HG02973 (cell line): ENCODE results near the gene PRR22.

Source experiments
- ATAC-seq: cut with Tn5 transposase; IDR thresholded peaks from one replicate; pipeline ENCODE4 v1.9.1; 2021; ENCODE audit warnings: moderate library complexity; ENCODE audit not compliant: unreplicated experiment

PRR22 gene

DNA sequence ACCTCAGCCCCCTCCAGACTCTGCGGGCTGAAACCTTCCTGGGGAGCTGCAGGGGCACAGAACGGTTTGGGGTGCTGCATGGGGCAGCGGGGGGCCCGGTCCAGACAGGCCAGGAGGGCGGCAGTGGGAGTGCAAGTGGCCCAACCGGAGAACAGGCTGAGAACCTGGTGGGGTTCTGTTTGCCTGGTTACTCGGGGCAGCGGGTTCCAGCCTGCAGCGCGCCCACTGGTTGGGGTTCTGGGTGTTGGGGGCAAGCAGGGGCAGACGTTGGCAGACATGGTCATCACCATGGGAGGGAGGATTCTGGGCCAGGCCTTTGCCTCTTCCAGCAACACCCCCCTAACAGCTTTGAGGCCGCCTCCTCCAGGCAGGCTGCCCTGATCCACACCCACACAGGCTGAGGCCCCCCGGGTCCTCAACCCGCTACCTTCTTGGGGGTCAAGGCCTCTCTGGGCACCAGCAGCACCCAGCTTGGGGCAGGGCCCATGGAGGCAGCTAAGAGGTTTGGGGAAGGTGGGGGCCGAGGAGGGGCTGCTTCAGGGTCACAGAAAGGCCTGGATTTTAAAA lies at the start of gene PRR22:
TSS of gene PRR22 (minus strand) at position 166 of the 567 bp plus-strand sequence. CDS start at position 80, 86 bp downstream.
- no peak for ATAC-seq

DNA sequence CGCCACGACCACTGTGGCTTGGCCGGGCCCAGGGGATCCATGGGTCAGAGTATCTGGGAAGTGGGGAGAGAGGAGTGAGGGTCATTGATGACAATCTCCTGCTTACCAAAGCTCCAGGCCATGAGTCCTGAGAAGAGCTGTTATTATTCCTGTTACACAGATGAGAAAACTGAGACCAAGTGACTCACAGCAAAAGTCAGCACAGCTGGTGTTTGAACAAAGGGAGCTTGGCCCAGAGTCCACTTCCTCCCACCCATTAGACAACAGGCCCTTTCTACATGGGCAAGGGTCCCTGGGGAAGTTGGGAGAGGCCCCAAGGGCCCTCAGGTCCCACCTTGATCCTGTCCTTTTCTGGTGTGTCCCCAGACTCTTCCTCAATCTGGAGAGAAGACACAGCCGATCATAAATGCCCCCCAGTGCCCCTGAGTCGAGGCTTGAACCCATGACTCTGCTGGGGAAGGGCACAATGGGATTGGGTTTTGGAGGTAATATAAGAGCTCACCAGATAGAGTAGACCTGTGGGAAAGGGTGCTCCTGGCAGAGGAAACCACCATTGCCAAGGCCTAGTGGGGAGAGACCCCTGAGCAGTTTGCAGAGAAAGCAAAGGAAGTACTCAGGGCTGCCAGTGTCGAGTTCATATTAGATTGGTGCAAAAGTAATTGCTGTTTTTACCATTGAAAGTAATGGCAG lies 48.1 kb upstream of the PRR22 start:
- no peak for ATAC-seq

DNA sequence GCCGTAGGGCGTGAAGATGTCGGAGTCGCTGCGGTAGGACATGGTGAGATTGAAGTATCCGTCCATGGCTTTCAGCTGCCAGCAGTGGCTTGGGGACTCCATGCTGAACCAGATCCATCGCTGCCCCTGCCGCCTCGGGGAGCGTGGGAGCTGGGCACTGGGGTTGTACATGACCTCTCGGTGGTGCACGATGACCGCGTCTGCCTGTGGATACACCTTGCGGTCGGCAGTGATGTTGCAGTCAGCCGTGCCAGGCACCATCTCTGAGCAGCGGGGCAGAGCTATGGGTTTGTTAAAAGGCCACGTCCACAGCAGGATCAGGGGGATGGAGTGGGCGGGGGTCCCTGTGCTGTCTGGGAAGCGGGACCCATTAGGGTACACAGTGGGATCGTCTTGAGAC lies 47.5 kb upstream of the PRR22 start:
- no peak for ATAC-seq

DNA sequence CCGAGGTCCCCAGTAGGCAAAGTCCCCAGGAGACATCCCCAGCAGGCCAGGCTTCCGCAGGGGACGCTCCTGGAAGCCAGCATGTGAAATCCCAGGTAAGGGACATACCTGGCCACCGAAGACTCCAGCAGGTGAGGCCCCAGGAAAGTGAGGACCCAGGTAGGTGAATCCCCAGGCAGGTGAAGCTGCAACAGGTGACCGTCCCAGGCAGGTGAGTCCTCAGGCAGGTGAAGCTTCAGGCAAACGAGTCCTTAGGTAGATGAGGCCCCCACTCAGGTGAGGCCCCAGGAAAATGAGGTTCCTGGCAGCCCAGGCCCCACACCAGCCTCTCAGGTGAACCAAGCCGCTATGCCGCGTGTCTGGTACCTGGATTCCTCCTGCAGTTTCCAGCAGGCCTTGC lies 46.6 kb upstream of the PRR22 start:
- no peak for ATAC-seq

DNA sequence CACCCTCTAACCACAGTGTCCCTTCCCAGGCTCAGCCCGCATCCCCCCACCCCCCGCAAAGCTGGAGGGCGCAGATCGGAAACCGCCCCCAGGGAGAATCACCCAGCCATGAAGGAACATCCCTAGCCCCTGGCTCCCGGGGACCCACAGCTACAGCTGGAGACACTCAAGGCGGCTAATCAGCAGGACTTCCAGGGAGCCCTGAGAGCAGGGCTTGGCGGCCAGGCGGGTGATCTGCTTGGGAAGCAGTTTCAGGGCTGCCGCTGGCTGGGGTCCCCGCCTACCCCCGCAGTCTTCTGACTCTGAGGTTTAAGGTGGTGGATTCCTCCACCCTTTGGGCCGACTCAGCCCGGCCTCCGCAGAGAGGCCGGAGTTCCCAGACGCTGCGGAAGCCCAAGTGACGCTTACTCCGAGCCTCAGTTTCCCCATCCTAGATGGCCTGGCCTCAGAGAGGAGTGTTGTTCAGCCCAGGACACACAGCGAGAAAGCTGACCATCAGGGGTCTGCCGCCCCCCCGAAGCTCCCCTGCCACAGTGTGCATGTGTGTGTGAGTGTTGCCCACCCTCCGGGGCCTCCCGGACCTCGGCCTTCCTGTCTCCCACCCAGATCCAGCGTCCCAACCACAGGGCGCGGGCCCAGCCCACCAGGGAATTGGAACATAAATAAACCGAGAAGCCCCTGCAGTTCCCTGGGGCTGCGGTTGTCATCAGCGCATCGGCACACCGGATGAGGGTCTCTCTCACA lies 45.2 kb upstream of the PRR22 start:
- no peak for ATAC-seq

DNA sequence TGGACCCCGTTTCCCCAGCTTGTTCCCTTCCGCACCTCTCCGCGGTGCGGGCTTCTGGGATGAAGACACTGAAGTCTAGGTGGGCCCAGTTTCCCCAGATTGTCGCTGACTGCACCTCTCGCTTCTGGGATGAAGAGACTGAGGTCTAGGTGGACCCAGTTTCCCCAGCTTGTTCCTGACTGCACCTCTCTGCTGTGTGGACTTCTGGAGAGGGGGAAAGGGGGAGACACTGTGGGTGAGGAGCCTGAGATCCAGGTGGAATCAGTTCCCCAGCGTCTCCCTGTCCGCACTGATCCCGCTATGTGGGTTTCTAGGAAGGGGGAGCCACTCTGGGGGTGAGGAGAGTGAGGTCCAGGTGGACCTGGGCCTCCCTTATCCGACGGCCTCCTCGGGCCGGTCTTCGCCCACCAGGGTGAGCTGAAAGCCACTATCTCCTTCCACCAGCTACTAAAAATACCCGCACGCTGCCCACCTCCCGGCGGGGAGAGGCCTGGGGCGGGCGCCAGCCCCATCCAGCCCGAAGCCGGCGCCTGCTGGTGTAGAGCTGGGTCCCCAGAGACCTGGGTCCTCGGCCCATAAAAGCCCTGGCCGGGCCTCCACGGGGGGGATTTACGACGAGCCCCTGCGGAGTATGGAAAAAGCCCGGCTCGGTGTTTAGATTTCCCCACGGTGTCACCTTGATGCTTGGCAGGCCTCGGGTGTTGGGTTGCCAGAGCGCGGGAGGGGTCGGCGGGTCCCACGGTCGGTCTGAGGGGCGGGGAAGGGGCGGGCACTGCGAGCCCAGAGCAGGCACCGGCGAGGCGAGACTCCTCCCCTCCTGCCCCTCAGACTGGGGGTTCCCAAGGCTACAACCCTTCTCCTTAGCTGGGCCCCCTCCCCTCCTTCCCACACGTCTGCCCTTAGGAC lies 44.4 kb upstream of the PRR22 start:
- ATAC-seq, result no peak

DNA sequence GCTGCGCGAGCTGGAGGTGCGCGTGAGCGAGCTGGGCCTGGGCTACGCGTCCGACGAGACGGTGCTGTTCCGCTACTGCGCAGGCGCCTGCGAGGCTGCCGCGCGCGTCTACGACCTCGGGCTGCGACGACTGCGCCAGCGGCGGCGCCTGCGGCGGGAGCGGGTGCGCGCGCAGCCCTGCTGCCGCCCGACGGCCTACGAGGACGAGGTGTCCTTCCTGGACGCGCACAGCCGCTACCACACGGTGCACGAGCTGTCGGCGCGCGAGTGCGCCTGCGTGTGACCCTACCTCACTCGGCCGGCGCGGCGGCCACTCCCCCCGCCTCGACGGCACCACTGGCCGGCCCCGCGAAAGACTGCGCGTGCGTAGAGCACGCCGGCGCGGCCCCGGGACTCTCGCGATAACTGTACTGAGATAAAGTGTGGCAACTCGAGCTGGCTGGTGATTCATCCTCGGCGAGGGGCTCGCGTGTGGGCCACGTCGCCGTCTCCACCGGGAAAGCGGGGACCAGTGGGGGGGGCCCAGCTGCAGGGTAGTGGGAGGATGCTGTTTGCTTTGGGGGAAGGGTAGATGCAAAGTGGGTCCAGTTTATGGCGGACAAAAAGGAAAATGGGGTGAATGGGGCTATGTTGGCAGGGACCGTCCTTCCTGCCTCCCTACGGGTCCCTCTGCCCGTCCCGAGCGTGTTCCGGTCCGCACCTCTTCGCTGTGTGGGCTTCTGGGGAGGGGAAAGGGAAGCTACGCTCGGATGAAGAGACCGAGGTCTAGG lies 43.5 kb upstream of the PRR22 start:
- ATAC-seq, result peak; percentile 46

DNA sequence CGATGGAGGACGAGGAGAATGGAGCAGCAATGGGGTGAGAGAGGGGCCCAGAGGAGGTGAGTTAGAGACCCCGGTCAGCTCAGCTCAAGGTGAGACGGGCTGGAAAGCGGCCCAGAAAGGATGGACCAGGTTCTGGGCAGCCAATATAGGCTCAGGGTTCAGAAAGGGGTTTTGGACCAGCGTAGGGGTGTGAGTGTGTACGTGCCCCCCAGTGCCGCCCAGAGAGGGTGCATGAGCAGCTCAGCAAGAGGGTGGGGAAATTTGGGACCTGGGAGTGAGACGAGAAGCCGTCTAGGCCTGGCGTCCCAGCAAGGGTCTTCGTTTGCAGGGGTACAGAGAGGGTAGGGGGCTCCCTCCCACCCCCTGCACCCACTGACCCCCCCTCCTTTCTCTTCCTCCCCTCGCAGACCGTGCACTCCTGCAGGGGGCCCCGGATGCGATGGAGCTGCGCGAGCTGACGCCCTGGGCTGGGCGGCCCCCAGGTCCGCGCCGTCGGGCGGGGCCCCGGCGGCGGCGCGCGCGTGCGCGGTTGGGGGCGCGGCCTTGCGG lies 42.9 kb upstream of the PRR22 start:
- no peak for ATAC-seq

DNA sequence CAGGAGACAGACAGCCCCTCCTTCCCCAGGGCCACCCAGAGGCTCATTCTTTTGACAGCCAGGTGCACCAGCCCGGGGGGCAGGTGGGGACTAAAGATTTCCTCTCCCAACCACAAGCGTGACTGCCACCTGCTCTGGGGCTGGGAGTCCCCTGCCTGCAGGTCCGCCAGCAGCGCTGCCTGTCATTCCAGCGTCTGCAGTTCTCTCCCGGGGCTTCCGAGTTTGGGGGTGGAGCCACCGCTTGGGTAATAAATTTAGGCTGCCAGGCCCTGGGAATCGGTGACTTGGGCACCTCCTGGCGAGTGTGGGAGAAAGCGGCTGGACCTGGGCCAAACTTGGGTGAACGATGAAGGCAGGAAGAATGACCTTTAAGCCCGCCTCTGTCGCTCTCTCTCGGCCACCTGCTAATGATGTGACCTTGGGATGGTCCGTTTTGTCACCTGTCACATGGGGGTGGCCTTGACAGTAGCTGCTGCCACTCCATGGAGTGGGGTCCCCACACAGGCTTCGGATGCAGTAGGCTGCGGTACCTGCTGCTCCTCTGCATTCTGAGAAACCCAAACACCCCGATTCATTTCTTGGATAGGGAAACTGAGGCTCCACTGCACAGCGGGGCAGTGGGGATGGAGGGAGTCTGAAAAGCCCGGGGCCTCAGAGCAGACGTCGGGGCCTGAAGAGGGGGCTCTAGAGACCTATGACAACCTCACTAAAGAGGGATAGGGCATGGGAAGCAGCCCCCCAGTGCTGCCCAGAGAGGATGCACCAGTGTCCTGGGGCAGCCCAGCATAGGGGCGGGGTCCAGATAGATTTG lies 42.2 kb upstream of the PRR22 start:
- no peak for ATAC-seq

DNA sequence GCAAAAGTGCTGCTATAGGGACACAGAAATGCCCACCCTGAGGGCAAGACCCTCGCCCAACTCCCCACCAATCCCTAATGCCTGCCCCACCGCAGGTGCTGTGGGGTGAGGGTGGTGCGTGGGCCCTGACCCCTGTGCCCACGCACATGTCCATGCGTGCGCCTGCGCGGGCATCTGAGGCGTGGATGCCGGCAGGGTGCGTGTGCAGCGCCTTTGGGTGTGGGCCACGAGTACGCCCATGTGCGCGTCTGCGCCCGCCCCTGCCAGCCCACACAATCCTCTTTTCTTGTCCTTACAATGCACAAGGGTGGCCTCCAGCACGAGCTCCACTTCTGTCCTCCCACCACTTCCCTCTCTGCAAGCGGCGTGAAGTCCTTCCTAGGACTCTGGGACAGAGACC lies 40.6 kb upstream of the PRR22 start:
- ATAC-seq, result no peak

DNA sequence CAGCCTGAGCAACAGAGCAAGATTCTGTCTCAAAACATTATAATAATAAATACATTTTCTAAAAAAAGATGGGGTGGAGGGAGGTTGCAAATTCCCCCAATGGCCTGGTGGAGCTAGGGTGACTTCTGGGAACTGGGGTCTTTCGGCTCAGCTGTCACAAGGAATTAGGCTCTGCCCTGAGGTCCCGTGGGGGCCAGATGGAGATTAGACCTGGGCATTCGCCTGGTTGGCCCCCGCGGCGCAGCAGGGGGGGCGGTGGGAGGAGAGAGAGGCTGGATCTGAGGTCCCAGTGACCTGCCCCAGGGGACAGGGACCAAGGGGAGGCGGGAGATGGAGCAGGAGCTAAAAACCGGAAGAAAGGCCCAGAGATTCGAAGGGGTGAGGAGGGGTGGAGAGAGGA lies 40.2 kb upstream of the PRR22 start:
- ATAC-seq, result no peak

DNA sequence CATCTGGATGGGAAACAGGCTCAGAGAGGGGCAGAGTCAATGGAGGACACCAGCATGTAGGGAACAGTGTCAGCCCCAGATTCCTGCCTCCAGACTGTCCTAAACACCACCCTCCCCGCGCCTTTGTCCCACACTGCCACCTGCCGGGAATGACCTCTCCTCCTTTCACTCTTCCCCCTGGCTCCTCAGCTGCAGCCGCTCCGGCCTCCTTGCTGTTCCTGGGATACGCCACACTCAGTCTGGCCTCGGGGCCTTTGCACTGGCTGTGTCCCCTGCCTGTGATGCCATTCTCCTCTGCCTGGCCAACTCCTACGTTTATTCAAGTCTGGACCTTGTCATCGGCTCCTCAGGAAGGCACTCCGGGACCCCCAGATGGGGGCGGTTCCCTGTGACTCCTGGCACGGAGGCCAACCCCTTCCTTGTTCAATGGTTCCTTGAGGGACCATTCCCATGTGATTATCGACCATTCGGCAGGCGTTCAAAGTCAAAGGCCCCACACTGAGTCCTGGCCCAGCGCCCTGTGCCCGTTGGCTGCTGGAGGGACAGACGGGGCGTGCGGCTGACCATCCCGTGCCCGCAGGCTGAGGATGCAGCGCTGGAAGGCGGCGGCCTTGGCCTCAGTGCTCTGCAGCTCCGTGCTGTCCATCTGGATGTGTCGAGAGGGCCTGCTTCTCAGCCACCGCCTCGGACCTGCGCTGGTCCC lies 39.2 kb upstream of the PRR22 start:
- no peak for ATAC-seq

DNA sequence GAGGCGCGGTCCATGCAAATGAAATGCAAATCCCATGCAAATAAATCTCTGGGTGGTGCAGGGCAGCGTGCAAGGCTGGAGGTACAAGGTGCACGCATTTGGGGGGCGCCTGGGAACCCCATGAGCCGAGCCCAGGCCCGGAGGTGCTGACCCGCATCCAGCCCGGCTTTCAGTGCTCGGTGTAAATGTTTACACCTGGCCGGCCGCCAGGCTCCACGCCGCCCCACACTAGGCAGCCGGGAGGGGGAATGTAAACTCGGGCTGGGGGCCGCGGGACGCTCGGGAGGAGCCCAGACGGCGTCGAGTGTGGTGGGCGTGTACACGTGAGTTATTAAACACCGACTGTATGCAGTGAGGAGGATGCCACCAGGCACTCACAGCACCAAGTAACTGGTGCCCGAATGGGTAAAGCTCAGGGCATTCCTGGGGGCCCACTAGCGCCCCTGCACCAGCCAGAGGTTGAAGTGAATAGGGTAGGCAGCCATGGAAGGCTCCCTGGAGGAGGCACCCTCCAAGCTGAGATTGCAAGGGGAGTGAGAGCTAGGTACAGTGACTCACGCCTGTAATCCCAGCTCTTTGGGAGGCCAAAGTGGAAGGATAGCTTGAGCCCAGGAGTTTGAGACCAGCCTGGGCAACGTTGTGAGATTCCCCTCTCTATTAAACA lies 37.8 kb upstream of the PRR22 start:
- ATAC-seq, result no peak

DNA sequence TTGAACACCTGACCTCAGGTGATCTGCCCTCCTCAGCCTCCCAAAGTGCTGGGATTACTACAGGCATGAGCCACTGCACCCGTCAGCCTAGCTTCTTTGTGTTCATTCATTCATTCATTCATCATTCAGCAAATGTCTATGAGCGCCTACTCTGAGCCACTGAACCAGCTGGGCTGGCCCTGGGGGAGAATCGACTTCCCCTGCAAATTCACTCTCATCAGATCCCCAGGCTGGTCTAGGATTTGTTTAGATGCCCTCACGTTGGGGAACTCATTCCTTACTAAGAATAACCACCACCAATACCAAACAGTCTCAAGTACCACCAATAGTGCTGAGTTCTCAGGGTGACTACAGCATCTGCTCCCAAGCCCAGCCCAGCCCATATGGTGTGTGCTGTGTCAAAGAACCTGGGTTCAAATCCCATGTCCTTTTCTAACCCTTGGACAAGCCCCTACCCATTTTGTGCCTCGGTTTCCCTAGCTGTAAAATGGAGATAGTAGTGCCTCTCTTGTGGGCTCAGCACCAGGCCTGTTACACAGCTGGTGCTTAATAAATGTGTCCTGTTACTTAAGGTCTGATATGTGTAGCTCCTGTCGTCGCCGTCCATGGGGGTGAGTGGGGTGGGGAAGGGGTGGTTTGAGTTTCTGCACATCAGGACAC lies 37.1 kb upstream of the PRR22 start:
- no peak for ATAC-seq

DNA sequence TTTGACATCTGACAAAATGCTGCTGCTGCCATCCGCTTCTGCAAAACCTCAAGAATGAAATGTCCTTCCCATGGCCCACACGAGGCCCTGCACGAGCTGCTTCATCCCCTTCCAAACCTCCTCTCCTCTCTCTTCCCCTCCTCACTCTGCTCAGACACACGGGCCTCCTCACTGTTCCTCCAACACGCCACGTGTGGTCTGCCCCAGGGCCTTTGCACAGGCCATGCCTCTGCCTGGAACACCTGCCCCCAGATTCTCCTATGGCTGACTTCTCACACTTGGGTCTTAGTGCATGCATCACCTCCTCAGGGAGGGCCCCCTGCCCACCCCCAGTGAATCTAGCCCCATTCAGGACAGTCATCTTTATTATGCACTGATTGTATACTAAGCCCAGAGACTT lies 36.2 kb upstream of the PRR22 start:
- no peak for ATAC-seq

DNA sequence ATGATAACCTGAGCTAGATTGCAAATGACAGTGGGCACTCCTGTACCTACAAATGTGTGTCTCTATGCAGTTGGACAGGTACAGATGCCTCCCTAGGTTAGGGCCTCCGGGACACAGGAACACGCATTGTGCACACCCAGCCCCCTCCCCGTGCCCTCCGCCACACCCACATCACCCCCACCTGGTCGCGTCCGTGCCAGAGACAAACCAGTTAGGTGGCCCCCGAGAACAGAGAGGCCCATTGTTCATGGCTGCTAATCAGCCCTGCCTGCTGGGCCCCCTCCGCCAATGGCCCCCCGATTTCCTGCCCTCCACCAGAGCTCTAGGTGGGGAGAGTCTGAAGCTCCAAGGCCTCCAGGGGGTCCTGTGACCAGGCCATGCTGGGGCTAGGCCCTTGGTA lies 34.0 kb upstream of the PRR22 start:
- no peak for ATAC-seq

DNA sequence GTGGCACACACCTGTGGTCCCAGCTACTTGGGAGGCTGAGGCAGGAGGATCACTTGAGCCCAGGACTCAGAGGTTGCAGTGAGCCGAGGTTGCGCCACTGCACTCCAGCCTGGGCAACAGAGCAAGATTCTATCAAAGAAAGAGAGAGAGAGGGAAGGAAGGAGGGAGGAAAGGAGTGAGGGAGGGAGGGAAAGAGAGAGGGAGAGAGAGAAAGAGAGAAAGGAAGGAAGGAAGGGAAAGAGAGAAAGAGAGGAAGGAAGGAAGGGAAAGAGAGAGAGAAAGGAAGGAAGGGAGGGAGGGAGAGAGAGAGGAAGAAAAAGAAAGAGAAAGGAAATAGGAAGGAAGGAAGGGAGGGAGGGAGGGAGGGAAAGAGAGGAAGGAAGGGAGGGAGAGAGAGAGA lies 32.7 kb upstream of the PRR22 start:
- no peak for ATAC-seq

DNA sequence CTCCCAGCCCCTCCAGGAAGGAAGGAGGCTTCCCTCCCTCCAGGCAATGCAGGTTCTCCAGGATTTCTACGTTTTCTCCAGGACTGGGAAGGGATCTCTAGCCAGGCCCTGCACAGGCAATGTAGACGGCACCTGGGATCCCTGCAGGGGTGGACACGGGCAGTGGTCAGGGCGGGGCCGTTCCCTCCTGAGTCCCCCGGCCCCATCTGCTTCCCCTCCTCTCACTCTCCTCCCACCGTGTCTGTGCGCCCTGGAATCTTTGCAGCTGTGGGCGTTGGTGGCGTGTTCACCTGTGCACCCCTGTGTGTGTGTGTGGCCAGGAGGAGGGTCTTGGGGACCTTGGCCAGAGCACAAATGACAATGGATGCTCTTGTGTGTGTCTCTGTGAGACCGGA lies 30.3 kb upstream of the PRR22 start:
- ATAC-seq, result no peak
